HG02938 (cell line): ENCODE data around the gene RASL10A.

Source experiments
- ATAC-seq: cut with Tn5 transposase; IDR thresholded peaks from one replicate; pipeline ENCODE4 v1.9.1; 2021; ENCODE audit warnings: mild to moderate bottlenecking, moderate library complexity; ENCODE audit not compliant: unreplicated experiment

RASL10A gene

DNA sequence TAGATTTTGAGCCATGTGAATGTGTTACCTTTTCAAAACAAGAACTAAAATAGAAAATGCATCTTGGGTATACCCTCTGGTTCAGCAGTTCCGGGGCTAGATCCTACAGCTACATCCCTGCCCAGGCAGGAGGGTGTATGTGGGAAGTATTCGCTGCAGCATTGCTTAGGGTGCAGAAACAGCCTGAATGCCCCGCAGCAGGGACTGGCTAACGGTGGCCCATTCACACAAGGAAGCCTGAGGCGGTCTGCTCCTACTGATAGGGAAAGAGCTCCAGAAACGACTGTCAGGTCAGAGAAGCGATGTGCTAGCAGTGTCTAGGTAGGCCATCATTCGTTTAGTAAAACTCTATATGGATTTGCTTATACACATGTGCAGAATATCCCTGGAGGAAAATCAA is 9.9 kb upstream of the RASL10A start:
- no peak for ATAC-seq

DNA sequence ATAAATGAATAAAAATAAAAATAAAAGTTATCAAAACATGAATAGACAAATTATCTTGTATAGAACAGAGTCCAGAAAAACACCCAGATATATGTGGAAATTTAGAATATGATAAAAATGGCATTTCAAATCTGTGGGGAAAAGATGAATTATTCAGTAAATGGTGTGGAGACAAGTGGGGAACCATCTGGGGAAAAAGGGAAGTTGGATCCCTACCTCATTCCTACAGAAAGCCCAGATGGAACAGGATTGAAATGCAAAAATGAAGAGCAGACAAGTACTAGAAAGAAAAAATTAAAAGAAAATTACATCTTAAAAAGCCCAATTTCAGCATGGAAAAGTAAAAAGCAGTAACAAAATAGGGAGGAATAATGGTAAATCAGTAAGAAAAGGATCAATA is 8.1 kb upstream of the RASL10A start:
- ATAC-seq: no peak

DNA sequence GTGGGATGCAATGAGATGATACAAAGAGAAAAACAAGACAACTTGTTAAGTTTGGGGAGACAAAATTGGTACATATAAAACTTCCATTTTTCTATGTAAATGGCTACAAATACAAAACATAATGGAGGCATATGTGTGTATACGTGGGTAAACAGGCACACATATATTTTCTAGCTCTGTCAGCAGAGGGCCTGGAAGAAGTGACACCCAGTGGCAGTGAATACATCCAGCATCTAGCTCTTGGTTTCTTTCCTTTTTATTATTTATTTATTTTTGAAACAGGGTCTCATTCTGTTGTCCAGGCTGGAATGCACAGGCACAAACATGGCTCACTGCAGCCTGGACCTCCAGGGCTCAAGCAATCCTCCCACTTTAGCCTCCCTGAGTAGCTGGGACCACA is 5.0 kb upstream of the RASL10A start:
- ATAC-seq: no peak

DNA sequence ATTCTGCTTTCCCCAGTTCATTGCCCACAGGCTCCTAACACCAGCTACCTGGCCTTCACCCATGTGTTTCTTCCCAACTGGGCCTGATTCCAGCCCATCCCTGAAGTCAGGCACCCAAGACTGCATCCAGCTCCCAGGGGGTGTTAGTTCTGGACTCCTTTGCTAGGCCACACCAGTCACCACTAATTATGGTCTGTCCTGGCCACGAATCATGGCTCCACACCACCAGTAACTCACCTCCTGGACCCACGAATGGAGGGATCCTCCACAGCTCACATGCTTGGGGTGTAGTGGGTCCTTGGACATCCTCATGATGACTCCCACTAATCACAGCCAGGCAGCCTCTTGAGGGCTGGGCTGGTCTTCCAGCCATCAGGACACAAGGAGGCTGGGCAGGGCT is 3.6 kb upstream of the RASL10A start:
- ATAC-seq: no peak

DNA sequence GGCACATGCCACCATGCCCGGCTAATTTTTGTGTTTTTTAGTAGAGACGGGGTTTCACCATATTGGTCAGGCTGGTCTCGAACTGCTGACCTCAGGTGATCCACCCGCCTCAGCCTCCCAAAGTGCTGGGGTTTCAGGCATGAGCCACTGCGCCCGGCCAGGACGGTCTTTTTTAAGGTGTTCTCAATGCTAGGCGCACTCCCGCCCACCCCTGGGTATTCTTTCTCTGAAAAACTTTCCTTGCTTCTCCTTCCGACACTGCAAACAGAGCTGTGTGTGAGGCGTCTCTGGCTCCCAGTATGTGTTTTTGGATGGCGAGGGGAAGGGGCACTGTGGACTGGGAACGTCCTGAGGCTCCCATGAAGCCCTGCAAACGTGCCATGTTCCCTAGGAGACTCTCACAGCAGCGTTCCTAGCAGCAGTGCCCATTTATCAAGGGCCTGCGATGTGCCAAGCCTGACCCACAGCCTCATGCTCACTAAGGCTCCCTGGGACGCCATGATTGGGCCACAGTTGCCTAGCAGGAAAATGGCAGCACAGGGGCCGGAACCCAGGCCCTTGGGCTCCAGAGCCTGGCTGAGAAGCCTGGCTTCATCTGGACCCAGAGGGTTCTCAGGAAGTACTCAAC is 2.4 kb upstream of the RASL10A start:
- no peak for ATAC-seq

DNA sequence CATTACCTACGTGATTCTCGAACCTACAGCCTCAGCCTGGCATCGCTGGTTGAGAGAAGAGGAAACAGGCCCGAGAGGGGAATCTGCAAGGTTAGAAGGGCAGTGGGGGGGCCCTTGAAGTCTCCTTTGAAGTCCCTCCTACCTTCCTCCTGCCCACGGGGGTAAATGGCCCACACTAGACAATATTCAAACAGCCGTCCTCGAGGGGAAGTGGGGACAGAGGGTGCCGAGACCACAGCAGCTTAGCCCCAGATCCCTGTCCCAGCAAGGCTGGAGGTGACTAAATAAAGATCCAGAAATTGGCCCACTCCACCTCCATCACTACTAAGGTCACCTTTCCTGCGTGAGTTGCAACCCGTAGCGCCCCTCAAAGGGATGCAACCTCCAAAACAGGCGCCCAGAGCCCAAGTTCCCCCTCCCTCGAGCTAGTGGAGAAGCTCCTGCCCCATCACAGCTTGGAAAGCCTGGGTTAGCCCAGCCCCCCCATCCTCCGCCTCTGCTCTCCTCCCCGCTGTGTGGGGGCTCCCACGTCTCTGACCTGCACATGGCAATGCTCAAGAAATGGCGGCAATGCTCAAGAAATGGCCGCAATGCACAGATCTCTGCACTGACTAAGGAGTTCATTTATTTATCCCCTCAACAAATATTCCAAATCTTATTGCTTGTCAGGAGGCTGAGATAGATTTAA is 788 bp upstream of the RASL10A start:
- no peak for ATAC-seq

DNA sequence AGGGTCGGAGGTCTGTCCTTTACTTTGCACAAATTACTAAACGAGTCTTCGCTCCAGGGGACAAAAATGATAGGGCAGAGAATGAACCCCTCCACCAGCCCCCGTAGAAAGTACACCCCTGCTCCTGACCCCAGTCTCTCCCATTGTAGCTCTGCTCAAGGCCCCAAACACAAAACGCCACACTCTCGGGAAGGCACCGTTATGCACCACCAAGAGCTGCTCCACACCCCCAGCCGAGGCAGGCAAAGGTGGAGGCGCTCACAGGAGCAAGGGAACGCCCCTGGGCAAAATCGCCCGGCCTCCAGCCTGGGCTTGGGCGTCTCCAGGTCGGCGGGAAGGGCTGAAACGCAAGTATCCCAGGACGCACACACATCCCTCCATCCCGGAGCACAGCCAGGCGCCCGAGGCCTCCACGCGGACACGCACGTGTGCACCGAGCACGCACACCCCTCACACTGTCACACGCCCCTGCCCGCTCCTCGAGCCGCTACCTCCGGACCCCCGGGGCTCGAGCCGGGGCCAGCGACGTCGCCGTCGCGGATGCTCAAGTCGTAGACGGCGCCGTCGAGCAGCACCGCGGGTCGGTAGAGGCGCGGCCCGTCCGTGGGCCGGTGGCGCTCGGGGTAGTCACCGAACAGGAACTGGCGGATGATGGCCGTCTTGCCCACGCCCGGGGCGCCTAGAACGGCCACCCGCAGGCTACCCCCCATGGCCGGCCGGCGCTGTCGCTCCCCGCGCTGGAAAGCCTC is 786 bp downstream of the RASL10A start:
- no peak for ATAC-seq

DNA sequence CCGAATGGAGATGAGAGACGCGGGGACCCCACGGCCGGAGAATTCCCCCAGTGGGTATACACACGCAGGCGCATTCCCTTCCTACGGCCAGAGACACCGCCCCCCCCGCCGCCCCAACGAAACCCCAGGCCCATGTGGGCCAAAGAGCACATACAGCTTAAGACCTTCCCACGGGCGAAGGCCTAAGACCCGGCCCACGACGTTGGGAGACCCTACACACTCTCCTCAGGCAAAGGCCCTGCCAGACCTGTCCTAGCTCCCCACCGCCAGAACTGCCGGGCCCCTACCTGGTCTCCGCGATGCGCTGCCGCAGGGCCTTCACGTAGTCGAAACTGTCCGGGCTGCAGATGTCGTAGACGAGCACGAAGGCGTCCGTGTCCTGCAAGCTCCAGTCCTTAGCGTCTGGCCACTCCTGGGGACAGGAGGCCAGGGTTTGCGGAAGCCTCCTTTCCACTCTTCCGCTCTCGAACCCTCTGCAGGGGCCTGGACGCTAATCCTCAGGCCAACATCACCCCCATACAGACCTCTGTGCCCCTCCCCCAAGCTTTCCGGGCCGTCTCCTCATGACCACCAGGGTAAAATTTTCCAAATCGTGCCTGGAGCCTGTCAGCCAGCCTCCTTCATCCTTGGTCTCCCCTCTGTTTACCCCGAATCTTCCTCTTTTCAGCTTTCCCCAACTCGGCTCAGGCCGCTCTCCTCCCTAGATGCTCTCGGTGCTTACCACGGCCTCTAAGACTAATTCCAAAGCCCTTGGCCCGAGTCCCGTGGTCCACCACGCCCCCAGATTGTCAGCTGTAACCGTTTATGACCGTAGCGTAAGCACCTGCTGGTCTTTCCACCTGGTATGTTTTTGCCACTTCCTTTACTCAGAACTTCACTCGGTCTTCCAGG is 1.7 kb downstream of the RASL10A start:
- no peak for ATAC-seq

DNA sequence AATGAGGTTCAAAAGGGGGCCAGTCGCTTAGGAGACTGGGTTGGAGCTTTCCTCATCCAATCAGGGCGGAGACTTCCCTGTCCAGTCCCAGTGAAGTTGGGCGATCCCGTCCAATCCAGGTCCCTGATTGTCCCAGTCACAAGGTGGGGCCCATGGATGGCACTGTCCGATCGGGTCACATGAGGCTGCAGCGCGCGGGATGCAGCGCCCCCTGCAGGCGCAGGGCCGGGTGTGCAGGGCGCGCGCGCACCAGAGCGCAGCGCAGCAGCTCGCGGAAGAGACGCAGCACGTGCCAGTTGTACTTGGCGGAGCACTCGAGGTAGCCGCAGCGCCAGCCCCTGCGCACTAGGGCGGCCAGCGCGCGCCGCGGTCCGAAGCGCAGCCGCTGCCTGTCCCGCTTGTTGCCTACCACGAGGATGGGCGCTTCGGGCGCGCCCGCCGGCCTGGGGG is 2.3 kb downstream of the RASL10A start:
- ATAC-seq: no peak

DNA sequence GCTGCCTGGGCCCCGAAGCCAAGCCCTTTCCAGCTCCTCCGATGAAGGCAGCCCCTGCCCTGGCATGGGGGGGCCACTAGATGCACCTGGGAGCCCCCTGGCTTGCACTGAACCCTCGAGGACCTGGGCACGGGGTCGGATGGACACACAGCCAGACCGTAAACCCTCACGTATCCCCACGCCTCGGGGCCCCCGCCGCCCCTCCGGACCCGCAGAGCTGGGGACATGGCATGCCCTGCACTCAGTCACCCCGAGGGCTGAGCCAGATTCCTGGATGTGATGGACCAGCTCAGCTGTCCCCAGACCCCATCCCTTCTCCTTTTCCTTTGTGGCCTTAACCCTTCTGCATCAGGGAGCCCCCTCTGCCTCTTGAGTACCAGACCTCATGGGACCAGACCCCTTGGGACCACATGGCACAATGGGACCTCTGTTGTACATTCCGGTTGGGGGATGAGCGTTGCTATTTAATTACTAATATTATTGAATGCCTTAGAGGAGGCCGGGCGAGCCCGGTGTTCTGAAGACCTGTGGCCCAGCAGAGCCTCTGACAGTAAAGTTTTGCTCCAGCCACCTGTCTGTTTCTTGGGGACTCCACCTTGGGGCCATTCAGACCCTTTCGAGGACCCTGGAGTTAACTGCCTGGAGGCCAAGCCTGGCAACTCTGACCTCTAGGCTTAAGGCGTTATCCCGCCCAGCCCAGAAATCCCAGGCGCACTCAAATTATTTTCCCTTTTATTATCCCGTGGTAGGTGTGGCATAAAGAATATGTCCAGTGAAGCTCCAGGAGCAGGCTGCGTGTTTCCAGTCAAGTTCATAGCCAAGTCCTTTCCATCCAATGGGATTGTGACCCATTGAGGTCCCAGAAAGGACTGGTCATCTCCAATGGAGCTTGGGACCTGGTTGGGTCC is 3.0 kb downstream of the RASL10A start:
- ATAC-seq: no peak

DNA sequence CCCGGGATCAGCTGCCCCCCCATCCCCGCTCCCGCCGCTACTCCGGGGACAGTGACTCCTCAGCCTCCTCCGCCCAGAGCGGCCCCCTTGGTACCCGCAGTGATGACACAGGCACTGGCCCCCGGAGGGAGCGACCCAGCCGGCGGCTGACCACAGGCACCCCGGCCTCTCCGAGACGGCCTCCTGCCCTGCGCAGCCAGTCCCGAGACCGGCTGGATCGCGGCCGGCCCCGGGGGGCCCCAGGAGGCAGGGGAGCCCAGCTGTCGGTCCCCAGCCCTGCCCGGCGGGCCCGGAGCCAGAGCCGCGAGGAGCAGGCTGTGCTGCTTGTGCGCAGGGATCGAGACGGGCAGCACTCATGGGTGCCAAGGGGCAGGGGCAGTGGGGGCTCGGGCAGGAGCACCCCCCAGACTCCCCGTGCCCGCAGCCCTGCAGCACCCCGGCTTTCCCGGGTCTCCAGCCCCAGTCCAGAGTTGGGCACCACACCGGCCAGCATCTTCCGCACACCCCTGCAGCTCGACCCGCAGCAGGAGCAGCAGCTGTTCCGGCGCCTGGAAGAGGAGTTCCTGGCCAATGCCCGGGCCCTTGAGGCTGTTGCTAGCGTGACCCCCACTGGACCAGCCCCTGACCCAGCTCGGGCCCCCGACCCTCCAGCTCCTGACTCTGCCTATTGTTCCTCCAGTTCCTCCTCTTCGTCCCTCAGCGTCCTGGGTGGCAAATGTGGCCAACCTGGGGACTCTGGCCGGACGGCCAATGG is 3.9 kb downstream of the RASL10A start:
- ATAC-seq: no peak

DNA sequence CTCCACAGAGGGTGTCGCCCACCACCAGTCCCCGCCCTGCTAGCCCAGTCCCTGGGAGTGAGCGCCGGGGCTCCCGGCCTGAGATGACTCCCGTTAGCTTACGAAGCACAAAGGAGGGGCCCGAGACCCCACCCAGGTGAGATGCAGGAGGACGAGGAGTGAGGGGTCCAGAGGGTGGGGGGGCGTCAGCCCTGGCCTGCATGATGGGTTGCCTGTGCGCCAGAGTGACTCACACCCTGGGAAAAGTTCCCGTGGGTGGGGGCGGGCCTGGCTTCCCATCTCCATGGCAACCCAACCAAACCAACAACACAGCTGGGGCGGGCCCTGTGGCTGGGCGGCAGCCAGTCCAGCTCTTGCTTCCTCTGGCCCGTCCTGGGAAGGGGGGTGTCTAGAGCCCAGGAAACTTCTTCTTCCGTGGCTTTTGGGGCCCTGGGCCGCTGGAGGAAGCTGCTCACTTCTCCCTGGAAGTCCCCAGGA is 4.6 kb downstream of the RASL10A start:
- no peak for ATAC-seq

DNA sequence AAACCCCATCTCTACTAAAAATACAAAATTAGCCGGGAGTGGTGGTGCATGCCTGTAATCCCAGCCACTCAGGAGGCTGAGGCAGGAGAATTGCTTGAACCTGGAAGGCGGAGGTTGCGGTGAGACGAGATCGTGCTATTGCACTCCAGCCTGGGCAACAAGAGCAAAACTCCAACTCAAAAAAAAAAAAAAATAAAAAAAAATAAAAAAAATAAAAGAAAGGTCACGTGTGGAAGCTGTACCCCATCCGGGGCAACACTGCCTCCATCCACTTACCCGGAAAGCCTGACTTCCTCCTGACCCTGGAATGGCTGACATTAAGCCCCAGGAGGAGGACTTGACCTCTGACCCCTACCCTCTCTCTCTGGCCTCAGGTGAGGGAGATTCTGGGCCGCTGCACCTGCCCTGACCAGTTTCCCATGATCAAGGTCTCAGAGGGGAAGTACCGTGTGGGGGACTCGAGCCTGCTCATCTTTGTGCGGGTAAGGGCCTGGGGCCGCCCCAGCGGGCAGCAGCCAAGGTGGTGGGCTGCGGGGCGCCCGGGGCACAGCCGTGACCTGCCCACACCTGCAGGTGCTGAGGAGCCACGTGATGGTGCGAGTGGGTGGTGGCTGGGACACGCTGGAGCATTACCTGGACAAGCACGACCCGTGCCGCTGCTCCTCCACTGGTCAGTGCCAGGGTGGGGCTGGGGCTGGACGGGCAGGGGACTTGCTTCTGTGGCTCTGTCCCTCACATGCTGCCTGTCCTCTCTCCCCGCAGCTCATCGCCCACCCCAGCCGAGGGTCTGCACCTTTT is 5.2 kb downstream of the RASL10A start:
- ATAC-seq: no peak

DNA sequence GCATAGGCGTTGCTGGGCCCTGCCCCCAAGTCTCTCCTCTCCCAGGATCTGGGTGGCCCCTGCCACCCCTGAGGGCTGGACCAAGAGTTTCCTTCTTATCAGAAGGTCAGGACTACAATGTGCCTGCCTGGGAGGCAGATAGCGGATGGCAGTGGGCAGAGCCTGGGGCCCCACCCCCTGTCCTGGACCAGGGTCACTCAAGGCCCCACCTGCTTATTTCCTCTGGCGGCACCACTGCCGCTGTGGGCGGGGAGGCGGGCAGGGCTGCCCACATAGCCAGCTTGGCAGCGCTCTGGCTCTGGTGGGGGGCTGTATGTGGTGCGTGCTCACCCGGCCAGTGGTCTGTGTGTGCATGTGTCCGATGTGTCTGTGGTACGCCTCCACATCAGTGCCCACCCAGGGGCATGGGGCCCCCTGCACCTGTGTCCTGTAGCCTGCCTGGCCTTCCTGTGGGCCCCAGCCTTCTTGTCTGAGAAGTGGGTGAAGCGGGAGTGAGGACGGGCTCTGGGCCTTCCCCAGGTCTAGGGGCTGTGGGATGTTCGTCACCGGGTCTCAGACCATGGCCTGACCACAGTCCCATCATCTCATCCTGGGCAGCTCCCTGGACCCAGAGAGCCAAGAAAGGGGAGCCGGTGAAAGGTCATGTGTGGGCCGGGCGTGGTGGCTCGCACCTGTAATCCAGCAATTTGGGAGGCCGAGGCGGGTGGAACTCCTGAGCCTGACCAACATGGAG is 6.0 kb downstream of the RASL10A start:
- no peak for ATAC-seq

DNA sequence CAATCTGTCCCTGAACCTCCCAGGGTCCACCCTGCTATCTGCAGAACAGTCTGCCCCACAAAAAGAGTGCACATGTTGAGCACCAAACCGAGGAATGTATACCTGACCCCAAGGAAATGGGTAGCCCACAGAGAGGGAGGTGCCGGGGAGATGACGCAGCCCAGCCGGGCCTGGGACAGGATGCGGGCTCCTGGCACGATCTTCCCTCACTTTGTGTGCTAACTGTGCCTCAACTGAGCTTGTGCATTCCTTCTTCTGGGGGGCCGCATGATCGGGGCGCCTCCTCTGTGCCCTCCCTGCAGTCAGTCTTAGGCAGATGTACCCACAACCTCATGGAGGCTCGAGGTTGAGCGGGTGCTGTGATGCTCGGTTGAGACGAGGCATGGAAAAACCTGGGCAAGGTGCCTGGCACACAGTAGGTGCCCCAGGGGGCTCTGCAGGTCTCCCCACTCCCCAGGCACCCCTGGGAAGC is 6.7 kb downstream of the RASL10A start:
- ATAC-seq: no peak

DNA sequence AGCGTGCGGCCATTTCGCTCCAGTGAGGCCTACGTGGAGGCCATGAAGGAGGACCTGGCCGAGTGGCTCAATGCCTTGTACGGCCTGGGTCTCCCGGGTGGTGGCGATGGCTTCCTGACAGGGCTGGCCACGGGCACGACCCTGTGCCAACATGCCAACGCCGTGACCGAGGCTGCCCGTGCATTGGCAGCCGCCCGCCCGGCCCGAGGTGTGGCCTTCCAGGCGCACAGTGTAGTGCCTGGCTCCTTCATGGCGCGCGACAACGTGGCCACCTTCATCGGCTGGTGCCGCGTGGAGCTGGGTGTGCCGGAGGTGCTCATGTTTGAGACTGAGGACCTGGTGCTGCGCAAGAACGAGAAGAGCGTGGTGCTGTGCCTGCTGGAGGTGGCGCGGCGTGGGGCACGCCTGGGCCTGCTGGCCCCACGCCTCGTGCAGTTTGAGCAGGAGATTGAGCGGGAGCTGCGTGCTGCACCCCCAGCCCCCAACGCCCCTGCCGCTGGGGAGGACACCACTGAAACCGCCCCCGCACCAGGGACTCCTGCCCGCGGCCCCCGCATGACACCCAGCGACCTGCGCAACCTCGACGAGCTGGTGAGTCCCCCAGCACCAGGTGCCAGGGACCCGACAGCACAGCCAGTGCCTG is 7.2 kb downstream of the RASL10A start:
- no peak for ATAC-seq

DNA sequence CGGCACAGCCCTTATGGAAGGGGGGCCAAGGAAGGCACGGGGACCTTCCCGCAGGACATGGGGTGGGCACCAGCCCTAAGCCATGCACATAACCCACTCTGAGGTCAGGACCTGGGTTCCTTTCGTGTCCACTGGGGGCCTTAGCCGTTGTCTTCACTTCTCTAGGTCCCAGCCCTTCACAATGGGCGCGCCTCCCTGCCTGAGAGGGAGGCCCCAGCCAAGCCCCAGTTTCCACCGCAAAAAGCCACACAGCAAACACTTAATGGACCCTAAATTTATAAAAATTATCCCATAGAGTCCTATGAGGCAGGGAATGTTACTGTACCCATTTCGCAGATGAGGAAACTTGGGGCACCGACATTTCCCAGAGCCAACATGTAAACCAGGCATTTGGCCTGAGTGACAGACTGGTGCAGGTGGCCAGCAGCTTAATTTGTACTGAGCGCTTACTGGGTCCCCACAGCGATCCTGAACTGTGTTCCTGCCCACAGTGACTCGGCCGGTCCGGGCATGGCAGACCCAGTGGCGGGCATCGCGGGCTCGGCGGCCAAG is 7.8 kb downstream of the RASL10A start:
- no peak for ATAC-seq
